ENCODE results near the gene BAG2.

Gene BAG2

DNA sequence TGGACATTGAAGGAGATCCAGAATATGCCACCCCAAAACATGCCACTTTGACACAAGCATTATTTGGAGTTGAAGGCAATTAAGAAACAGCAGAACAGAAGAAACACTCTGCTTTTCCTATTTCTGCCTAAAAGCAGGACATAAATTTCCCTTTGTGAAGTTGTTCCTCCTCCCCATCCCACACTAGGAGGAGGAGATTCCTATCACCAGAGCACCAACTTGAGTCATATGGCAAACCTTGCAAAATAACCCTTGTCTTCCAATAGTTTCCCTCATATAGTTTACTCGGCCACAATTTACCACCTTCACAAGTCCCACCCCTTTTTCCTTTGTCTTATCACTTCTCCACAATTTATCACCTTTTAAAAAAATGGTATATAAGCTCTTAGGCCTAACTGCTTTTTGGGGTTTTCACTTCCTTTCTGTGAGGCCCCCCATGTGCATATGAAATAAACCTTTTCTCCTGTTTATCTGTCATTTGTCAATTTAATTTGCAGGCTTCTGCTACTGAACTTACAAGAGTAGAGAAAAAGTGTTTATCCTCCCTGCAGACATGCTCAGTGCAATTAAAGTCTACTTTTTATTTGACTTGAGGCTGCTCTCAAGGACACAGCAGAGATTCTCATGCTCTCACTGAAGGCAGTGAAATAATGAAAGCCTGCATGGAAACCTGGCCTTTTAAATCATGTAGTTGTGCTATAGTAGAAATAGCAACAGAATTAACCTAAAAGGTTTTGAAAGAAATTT is 52.8 kb downstream of the BAG2 start:
- no peak for DNase-seq

GRCh38 chr6:57226221-57226620 is 54.1 kb downstream of the BAG2 start:
- DNase-seq = no peak
